ENCODE results near the gene DNAH6.

The DNAH6 gene

DNA sequence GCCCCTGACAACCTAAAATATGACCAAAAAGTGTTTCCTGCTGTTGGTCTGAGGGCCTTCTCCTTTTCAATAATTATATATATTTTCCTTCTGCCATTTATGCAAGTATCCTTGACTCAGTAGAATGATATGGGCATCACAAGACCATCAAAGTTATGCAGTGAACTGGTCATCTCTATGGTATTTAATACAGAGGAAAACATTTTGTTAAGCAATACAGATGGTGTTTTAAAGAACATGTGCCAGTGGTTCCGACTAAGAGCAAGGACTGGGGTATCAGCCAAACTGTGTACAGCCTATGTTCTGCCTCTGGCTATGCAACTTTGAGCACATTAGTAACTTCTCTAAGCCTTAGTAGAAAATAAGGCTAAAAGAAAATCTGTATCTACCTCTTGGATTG lies 185.6 kb downstream of the DNAH6 start:
- DNase-seq, result no peak

GRCh38 chr2:84702941-84703340 lies 186.6 kb downstream of the DNAH6 start:
- DNase-seq, result no peak

DNA sequence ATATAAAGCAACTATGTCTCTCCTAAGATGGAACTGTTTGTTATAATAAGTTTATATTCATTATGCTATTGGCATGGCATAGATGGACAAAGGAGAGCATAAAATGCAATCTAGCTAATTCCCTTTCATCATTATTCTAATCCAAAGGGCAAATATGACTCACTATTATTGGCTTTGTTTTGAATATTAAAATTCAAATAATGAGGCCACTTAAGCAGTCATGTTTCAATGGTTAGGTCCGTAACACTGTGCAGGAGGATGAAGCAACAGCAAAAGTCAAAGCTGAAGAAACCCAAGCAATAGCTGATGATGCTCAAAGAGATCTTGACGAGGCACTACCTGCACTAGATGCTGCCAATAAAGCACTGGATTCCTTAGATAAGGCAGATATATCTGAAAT lies 187.5 kb downstream of the DNAH6 start:
- no peak for DNase-seq

DNA sequence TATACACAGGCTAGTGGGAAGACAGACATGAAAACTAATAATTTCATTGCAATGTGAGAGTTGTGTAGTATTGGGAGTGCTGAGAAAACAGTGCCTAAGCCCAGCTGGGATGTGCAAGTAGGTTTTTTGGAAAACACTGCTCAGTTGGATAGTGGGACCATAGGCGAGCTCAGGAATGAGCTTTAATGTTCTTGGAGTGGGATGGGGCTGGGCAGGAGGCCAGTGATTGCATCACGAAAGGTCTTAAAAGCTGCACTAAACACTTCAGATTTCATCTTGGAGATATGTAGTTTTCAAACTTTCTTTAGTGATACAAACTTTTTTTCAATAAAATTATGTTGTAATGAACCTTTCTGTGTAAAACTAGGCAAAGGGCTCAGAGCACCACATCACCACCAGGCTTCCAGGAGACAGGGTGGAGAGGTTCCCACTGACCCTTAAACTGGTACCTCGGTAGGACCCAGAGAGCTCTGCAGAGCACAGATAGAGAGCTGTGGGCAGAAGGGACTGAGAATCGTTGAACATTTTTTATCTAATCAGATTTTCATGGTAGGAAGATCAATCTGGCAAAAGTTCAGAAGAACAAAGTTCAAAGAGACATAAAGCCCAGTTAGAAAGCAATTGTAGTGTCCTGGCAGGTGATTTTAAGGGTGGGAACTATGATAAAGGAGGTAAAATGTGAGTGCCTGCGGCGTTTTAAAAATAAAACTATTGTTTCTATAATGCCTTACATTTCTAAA lies 188.4 kb downstream of the DNAH6 start:
- DNase-seq, result no peak

DNA sequence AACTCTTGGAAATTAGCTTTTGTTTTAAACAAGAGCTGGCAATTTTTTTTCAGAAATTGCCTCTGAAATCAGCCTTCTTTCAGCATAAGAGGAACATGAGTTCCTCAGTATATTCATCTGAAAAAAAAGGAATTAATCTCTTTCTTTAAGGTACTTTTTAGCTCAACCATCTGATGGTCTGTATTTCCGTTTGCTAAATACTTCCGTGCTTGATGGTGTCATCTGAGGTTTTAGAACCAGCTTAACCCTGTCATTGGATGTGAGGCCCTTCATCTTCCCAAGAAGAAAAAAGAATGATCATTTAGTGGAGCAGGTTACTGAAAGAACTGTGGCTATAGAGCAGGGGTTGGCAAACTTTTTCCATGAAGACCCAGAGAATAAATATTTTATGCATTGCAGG lies 189.6 kb downstream of the DNAH6 start:
- DNase-seq, result no peak

DNA sequence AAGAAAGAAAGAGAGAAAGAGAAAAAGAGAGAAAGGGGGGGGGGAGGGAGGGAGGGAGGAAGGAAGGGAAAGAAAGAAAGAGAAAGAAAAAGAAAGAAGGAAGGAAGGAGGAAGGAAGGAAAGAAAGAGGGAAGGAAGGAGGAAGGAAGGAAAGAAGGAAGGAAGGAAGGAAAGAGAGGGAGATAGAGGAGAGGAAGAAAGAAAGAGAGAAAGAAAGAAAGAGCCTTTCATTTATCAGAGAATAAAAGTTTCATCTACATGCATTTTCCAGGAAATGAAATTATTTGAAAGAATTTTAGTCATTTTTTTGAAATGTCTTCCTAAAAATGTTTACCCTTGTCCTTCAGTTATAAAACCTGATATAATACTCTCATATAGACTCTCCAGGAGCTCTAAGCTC lies 192.1 kb downstream of the DNAH6 start:
- no peak for DNase-seq

DNA sequence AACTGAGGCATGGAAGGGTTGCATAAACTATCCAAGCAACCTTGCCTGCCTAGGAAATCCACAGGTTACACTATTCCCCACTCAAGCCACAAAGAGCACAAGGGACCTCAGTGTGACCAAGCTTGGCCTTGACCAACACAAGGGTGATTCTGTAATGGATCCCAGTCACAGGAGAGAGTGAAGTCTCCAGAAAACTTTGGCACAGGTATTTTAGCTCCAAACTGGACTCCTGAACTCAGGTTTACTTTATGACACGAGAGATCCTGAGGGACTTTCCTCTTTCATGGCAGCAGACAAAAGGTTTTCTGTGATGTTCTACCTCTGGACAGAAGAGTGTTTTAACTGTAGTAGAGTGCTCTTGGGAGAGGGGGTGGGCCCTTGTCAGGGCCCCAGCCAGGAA lies 195.4 kb downstream of the DNAH6 start:
- no peak for DNase-seq

- no peak for DNase-seq
Measured at GRCh38 chr2:84713441-84713840, 197.1 kb downstream of the DNAH6 start.

- no peak for DNase-seq
Measured at GRCh38 chr2:84716564-84716963, 200.3 kb downstream of the DNAH6 start.

DNA sequence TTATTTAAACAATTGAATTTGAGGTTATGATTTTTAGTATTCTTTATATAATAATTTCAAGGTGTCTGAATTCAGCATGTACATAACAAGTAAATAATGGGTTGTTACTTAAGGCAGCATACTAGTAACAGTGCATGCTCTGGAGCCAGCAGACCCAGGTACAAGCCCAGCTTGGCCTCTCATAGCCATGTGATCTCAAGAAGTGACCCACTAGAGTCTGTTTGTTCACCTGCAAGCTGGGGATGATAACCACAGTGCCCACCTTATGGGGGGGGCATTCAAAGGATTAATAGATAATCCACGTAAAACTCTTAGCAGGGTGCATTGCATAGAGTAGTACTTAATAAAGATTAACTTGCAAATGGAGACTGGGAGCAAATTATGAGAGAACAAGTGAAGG lies 201.0 kb downstream of the DNAH6 start:
- DNase-seq, result no peak

DNA sequence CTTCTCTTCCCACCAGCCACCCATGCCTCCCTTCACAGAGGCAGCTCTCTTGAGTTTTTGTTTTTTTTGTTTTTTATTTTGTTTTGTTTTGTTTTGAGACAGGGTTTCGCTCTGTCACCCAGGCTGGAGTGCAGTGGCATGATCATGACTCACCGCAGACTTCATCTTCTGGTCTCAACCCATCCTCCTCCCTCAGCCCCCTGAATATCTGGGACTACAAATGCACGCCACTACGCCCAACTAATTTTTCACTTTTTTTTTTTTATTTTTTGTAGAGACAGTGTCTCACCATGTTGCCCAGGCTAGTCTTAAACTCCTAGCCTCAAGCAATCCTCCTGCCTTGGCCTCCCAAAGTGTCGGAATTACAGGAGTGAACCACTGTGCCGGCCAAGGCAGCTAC lies 203.1 kb downstream of the DNAH6 start:
- DNase-seq, result no peak

GRCh38 chr2:84723831-84724230 lies 207.5 kb downstream of the DNAH6 start:
- DNase-seq, result no peak

- no peak for DNase-seq
Measured at GRCh38 chr2:84725717-84726116, 209.4 kb downstream of the DNAH6 start.

- DNase-seq, result no peak
Measured at GRCh38 chr2:84727315-84727714, 211.0 kb downstream of the DNAH6 start.

DNA sequence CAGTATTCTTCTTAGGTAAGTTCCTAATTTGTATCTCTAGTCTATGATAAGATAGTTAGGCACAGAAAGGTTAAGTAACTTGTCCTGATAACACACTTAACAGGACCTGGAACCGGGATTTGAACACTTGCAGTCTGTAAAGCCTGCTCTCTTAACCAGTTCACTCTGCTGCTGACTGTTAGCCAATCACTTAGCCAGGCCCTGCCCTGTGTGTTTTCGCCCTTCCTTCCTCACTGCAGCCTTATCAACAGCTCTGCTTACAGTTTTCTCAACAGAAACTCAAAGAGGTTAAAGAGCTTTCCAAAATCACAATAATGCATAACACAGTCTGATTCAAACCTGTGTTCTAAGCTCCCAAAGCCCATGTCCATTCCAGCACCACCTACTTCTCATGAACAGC lies 212.9 kb downstream of the DNAH6 start:
- DNase-seq, result no peak

GRCh38 chr2:84731185-84731584 lies 214.9 kb downstream of the DNAH6 start:
- DNase-seq, result no peak

GRCh38 chr2:84732897-84733778 lies 216.8 kb downstream of the DNAH6 start:
- DNase-seq, result no peak

GRCh38 chr2:84735389-84735788 lies 219.1 kb downstream of the DNAH6 start:
- DNase-seq, result no peak

DNA sequence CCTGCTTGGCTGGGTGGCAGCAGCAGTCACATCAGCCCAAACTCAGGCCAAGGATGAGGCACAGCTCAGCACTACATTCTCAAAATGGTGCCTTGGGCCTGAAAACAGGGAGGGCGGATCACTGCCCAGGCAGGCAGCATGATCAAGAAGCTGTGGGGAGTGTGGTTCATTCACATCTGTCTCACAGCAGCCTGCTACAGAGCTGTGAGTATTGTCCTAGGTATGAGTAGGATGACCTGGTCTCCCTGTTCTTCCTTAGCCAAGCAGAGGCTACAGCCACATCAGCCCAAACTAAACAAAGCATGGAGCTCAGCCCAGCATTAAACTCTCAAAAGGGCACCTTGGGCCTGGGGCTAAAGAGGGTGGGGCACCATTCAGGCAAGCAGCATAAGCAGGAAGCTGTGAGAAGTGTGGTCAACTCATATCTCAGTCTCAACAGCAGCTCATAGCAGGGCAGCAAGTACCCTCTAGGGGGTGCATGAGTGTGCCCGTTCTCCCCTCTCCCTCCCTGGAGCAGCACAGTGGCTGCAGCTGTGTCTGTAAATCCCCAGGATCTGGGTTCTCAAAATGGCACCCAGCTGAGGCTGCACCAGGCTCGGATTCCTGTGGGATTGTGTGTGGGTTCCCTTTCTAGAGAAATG lies 225.0 kb downstream of the DNAH6 start:
- DNase-seq, result peak; percentile 8

DNA sequence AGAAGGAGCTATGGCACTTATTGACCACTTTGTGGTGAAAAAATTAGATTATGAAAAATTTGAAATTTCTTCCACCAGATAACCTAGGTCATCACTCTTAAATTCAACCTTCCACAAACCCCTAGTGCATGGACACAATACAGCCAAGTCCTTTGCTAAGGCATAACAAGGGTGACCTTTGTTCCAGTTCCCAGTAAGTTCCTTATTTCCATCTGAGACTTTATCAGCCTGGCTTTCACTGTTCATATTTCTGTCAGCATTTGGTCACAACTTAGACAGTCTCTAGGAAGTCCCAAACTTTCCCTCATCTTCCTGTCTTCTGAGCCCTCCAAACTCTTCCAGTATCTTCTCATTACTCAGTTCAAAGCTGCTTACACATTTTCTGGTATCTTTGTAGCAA lies 232.0 kb downstream of the DNAH6 start:
- no peak for DNase-seq

DNA sequence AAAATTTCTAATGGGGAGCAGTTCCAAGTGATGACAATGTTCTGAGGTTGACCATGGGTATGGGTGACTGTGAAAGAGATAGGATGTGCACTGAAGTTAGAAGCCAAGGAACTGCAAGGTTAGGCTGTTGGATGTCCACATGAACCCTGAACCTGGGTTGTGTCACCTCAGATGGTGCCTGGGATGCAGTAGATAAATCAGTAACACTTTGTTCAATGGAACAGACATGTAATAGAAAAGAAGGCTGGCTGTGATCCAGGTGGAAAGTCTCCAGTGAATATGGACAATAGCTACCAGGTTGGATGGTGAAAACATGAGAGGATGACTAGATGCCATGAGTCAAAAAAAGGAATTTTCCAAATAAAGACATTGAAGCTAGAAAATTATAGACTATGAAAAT lies 233.1 kb downstream of the DNAH6 start:
- DNase-seq, result no peak

DNA sequence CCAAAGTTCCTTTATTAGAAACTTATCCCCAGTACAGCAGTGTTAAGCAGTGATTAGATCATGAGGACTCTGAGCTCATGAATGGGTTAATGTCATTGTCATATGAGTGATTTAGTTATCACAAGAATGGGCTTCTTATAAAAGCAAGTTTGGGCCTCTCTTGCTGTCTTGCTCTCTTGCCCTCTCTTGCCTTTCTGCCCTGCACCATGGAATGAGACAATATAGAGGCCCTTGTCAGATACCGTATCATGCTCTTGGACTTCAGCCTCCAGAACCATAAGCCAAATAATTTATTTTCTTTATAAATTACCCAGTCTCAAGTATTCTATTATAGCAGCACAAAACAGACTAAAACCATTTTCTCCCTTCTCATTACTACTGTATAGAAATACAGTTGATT lies 238.8 kb downstream of the DNAH6 start:
- DNase-seq, result no peak

DNA sequence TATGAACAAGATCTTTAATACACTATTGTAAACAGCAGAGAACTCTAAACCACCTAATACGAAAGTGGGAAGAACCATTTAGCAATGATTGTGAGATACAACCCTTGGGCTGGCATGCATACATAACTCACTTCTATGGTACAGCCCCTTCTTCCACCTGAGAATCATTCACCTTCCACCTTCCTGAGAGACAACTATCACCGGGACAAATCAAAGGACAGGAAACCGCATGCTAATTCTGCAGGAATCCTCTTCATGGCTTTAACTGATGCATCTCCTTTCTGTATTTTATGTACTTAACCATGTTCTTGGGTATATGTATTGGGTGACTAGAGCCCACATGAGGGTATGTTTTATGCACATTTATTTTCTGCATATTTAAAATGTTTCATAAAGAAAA lies 241.3 kb downstream of the DNAH6 start:
- DNase-seq, result no peak

DNA sequence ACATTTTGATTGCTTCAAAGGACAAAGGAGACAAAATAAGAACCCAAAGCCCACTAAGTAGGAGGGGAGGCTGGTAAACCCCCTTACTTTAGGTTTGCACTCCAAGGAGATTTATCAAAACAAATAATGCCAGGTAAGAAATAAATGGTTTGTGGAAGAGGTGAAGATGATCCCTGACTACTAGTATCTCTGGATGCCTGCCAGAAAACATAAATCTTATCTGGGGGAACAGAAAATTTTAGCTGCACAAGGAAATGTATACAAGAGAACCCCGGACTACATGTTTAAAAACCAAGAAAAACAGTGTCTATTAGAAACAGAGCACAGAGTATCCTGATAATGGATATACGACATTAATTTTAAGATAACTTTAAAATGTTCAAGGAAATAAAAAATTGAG lies 250.5 kb downstream of the DNAH6 start:
- DNase-seq, result no peak
